Measurements from ENCODE around the gene IL26. TPM values are rescaled to one million over a fixed set of nuclear protein-coding genes. Genes with fewer than 3 reads are reported as not detected.

The IL26 gene
- polyA plus RNA-seq, 1 donor (not counting 4 experiments of a cell fraction or from before 2014, with no cell fraction given) = not detected

GRCh38 chr12:68264158-68264855 lies 38.7 kb upstream of the IL26 start:
- H3K79me2 ChIP-seq (ENCODE audit: control insufficient read depth, insufficient read depth, low read length) = no peaks in the 10 kb centered on the region
- H2AFZ ChIP-seq (ENCODE audit: control insufficient read depth, low read length) = no peak overlapping the region
- peaks cover 18% of the 10 kb centered on the region for H3K4me1 ChIP-seq (ENCODE audit: control insufficient read depth, extremely low read depth, insufficient read depth, low read length)
- H3K9ac ChIP-seq (ENCODE audit: control insufficient read depth, extremely low read depth, insufficient read depth, low read length) = no peak overlapping the region
- no peaks in the 10 kb centered on the region for H3K9me3 ChIP-seq (ENCODE audit: control insufficient read depth, low read depth, low read length)
- H3K4me2 ChIP-seq (ENCODE audit: control insufficient read depth, extremely low read depth, insufficient read depth, low read depth, low read length) = no peak overlapping the region
- H3K36me3 ChIP-seq (ENCODE audit: control insufficient read depth in 2 of 2, extremely low read depth in 1 of 2, insufficient read depth in 2 of 2, low read length in 2 of 2) = no peaks in the 10 kb centered on the region
- no peak overlapping the region for H3K4me3 ChIP-seq (ENCODE audit: control insufficient read depth in 2 of 3, extremely low read depth in 1 of 3, insufficient read depth in 2 of 3, low read depth in 1 of 3, low read length in 3 of 3)
- H3K9me1 ChIP-seq (ENCODE audit: control insufficient read depth, extremely low read depth, insufficient read depth, low read length) = no peaks in the 10 kb centered on the region
- dilution Hi-C loops (cut with MboI; ENCODE audit: extremely low pct_ligation_motif_present, low sequenced_read_pairs) = no loop called here
- no peak for FAIRE-seq
- DNase-seq (ENCODE audit: low read depth, low spot score) = no peak
- TF ChIP-seq CTCF (optimal IDR thresholded peaks at IDR 0.05 in 1 of 3, IDR thresholded peaks at IDR 0.05 in 1 of 3, conservative IDR thresholded peaks at IDR 0.05 in 1 of 3; ENCODE audit: extremely low read depth in 1 of 3, insufficient read depth in 2 of 3, low read length in 3 of 3) (no peak), EZH2 (IDR thresholded peaks at IDR 0.05; ENCODE audit: low read length) (no peak)
- H3K27ac ChIP-seq (ENCODE audit: control insufficient read depth, insufficient read depth, low read length) = no peak overlapping the region
- no peaks in the 10 kb centered on the region for H3K27me3 ChIP-seq (ENCODE audit: control insufficient read depth, extremely low read depth, insufficient read depth, low read length)
- H4K20me1 ChIP-seq (ENCODE audit: control insufficient read depth, extremely low read depth, insufficient read depth, low read length) = no peaks in the 10 kb centered on the region

- DNase-seq (ENCODE audit: low read depth, low spot score) (no peak), FAIRE-seq (no peak)
- Histone ChIP-seq H3K4me3 (ENCODE audit: control insufficient read depth in 2 of 3, extremely low read depth in 1 of 3, insufficient read depth in 2 of 3, low read depth in 1 of 3, low read length in 3 of 3) (no peak overlapping the region), H3K79me2 (ENCODE audit: control insufficient read depth, insufficient read depth, low read length) (no peaks in the 10 kb centered on the region), H3K27ac (ENCODE audit: control insufficient read depth, insufficient read depth, low read length) (no peak overlapping the region), H3K9ac (ENCODE audit: control insufficient read depth, extremely low read depth, insufficient read depth, low read length) (no peak overlapping the region), H3K27me3 (ENCODE audit: control insufficient read depth, extremely low read depth, insufficient read depth, low read length) (no peaks in the 10 kb centered on the region), H2AFZ (ENCODE audit: control insufficient read depth, low read length) (no peak overlapping the region), H3K9me1 (ENCODE audit: control insufficient read depth, extremely low read depth, insufficient read depth, low read length) (no peaks in the 10 kb centered on the region), H4K20me1 (ENCODE audit: control insufficient read depth, extremely low read depth, insufficient read depth, low read length) (no peaks in the 10 kb centered on the region), H3K4me1 (ENCODE audit: control insufficient read depth, extremely low read depth, insufficient read depth, low read length) (peaks cover 26% of the 10 kb centered on the region), H3K36me3 (ENCODE audit: control insufficient read depth in 2 of 2, extremely low read depth in 1 of 2, insufficient read depth in 2 of 2, low read length in 2 of 2) (no peaks in the 10 kb centered on the region), H3K9me3 (ENCODE audit: control insufficient read depth, low read depth, low read length) (no peaks in the 10 kb centered on the region), H3K4me2 (ENCODE audit: control insufficient read depth, extremely low read depth, insufficient read depth, low read depth, low read length) (no peak overlapping the region)
- dilution Hi-C loops (cut with MboI; ENCODE audit: extremely low pct_ligation_motif_present, low sequenced_read_pairs) = no loop called here
- TF ChIP-seq CTCF (optimal IDR thresholded peaks at IDR 0.05 in 1 of 3, IDR thresholded peaks at IDR 0.05 in 1 of 3, conservative IDR thresholded peaks at IDR 0.05 in 1 of 3; ENCODE audit: extremely low read depth in 1 of 3, insufficient read depth in 2 of 3, low read length in 3 of 3) (no peak), EZH2 (IDR thresholded peaks at IDR 0.05; ENCODE audit: low read length) (no peak)
These were observed 37.8 kb upstream of the IL26 start for GRCh38 chr12:68263366-68263765.
